ENCODE data around the gene CENPH.

The CENPH gene

DNA sequence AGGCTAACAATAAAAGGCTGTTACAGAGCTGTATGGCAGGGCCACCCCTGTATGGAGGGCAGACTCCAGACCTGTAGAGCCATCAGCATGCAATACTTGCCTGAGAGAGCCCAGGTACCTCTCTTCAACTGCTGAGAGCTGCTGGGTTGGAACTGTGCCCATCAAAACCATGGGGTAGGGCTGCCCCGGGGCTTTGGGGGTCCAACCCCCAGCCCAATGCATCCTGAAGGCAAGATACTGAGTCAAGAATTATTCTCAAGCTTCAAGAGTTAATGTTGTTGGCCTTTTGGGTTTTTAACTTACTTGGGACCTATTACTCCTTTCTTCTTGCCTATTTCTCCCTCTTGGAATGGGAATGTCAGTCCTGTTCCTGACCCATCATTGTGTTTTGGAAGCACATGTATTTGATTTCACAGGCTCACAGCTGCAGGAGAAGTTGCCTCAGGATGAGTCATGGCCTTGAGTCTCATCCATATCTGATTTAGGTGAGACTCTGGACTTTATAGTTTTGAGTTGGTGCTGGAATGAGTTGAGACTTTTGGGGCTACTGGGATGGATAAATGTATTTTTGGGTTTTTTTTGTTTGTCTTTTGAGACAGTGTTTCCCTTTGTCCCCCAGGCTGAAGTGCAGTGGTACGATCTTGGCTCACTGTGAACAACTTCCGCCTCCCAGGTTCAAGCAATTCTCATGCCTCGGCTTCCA is 24.3 kb downstream of the CENPH start:
- no peak overlapping the region for H3K23ac ChIP-seq (ENCODE audit: low read depth, low read length, poor library complexity)
- no peaks in the 10 kb centered on the region for H3K4me1 ChIP-seq (ENCODE audit: control insufficient read depth in 2 of 2, insufficient read depth in 1 of 2, low read depth in 1 of 2, low read length in 2 of 2)
- no CpG with 5 or more reads among the region's 4 CpGs for WGBS, 2 donors (ENCODE audit: extremely low coverage in 2 of 2, insufficient read length in 2 of 2, insufficient replicate concordance in 1 of 2)
- H3K4me2 ChIP-seq (ENCODE audit: insufficient read depth, low read length, poor library complexity, severe bottlenecking): no peak overlapping the region
- no peak overlapping the region for H2BK120ac ChIP-seq (ENCODE audit: low read depth, low read length)
- H3K9ac ChIP-seq (ENCODE audit: low read depth, low read length, poor library complexity): no peak overlapping the region
- no peak for DNase-seq (ENCODE audit: low spot score)
- no peak overlapping the region for H4K8ac ChIP-seq (ENCODE audit: low read depth, low read length)
- peaks cover 15 to 52% of the 10 kb centered on the region in 2 donors for H3K36me3 ChIP-seq (replicated peaks in 1 of 2; ENCODE audit: control insufficient read depth in 2 of 2, insufficient read depth in 2 of 2, low read length in 2 of 2)
- no peak overlapping the region for H2AFZ ChIP-seq (ENCODE audit: low read length)
- no peak overlapping the region for H3K4ac ChIP-seq (ENCODE audit: low read length)
- H3K79me1 ChIP-seq (ENCODE audit: low read depth, low read length): peaks cover 2% of the 10 kb centered on the region
- H2BK12ac ChIP-seq (ENCODE audit: low read length): no peak overlapping the region
- no peak overlapping the region for H3K4me3 ChIP-seq (ENCODE audit: low read length in 2 of 2)
- H3K27me3 ChIP-seq (ENCODE audit: control insufficient read depth in 3 of 3, insufficient read depth in 3 of 3, low read depth in 1 of 3, low read length in 3 of 3): no peaks in the 10 kb centered on the region
- no peaks in the 10 kb centered on the region for H3K9me3 ChIP-seq (replicated peaks in 1 of 2; ENCODE audit: control insufficient read depth in 2 of 2, insufficient read depth in 1 of 2, low read depth in 1 of 2, low read length in 2 of 2)
- no peak overlapping the region for H3K18ac ChIP-seq (ENCODE audit: low read length)
- H4K91ac ChIP-seq (ENCODE audit: low read depth, low read length, poor library complexity): no peak overlapping the region
- H2BK15ac ChIP-seq (ENCODE audit: low read length): no peak overlapping the region
- no peak overlapping the region for H3K27ac ChIP-seq (replicated peaks; ENCODE audit: low read length)
- no peak overlapping the region for H3K14ac ChIP-seq (ENCODE audit: low read length)
- H2AK5ac ChIP-seq (ENCODE audit: low read depth, low read length): no peak overlapping the region
- H2BK5ac ChIP-seq (ENCODE audit: low read length): no peak overlapping the region

DNA sequence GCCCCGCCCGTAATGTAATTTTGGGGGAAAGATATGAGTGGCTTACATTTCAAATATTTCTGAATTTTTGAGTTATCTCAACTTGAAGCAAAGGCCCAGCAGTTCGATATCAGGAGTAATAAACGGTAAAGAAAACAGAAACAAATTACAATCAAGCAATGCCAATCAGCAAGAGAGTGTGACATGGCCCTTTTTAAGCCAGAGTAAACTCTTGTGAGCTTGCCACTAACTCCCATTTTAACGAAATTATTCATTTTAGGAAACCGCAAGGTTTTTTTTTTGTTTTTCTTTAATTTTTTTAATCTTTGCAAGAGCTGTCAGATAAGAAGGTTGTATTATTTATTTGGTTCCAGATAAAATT is 27.7 kb downstream of the CENPH start:
- Histone ChIP-seq H4K8ac (ENCODE audit: low read depth, low read length) (no peak overlapping the region), H3K36me3 (replicated peaks in 1 of 2; ENCODE audit: control insufficient read depth in 2 of 2, insufficient read depth in 2 of 2, low read length in 2 of 2) (peaks cover 5 to 20% of the 10 kb centered on the region in 2 donors), H3K4me1 (ENCODE audit: control insufficient read depth in 2 of 2, insufficient read depth in 1 of 2, low read depth in 1 of 2, low read length in 2 of 2) (no peaks in the 10 kb centered on the region), H3K4me2 (ENCODE audit: insufficient read depth, low read length, poor library complexity, severe bottlenecking) (no peak overlapping the region), H3K27ac (replicated peaks; ENCODE audit: low read length) (no peak overlapping the region), H3K79me1 (ENCODE audit: low read depth, low read length) (peaks cover 2% of the 10 kb centered on the region), H3K4me3 (ENCODE audit: low read length in 2 of 2) (peak overlapping the region in 1 of 2 donors; percentile 96), H2BK5ac (ENCODE audit: low read length) (no peak overlapping the region), H3K27me3 (ENCODE audit: control insufficient read depth in 3 of 3, insufficient read depth in 3 of 3, low read depth in 1 of 3, low read length in 3 of 3) (no peaks in the 10 kb centered on the region), H3K23ac (ENCODE audit: low read depth, low read length, poor library complexity) (no peak overlapping the region), H3K14ac (ENCODE audit: low read length) (no peak overlapping the region), H3K4ac (ENCODE audit: low read length) (no peak overlapping the region), H2BK15ac (ENCODE audit: low read length) (no peak overlapping the region), H2AFZ (ENCODE audit: low read length) (peak overlapping the region; percentile 100), H2BK12ac (ENCODE audit: low read length) (no peak overlapping the region), H2AK5ac (ENCODE audit: low read depth, low read length) (no peak overlapping the region), H3K18ac (ENCODE audit: low read length) (no peak overlapping the region), H4K91ac (ENCODE audit: low read depth, low read length, poor library complexity) (no peak overlapping the region), H3K9ac (ENCODE audit: low read depth, low read length, poor library complexity) (no peak overlapping the region), H2BK120ac (ENCODE audit: low read depth, low read length) (no peak overlapping the region), H3K9me3 (replicated peaks in 1 of 2; ENCODE audit: control insufficient read depth in 2 of 2, insufficient read depth in 1 of 2, low read depth in 1 of 2, low read length in 2 of 2) (peaks cover 0 to 5% of the 10 kb centered on the region in 2 donors)
- WGBS, 2 donors (ENCODE audit: extremely low coverage in 2 of 2, insufficient read length in 2 of 2, insufficient replicate concordance in 1 of 2): no CpG with 5 or more reads among the region's 6 CpGs
- DNase-seq (ENCODE audit: low spot score): peak; percentile 4

DNA sequence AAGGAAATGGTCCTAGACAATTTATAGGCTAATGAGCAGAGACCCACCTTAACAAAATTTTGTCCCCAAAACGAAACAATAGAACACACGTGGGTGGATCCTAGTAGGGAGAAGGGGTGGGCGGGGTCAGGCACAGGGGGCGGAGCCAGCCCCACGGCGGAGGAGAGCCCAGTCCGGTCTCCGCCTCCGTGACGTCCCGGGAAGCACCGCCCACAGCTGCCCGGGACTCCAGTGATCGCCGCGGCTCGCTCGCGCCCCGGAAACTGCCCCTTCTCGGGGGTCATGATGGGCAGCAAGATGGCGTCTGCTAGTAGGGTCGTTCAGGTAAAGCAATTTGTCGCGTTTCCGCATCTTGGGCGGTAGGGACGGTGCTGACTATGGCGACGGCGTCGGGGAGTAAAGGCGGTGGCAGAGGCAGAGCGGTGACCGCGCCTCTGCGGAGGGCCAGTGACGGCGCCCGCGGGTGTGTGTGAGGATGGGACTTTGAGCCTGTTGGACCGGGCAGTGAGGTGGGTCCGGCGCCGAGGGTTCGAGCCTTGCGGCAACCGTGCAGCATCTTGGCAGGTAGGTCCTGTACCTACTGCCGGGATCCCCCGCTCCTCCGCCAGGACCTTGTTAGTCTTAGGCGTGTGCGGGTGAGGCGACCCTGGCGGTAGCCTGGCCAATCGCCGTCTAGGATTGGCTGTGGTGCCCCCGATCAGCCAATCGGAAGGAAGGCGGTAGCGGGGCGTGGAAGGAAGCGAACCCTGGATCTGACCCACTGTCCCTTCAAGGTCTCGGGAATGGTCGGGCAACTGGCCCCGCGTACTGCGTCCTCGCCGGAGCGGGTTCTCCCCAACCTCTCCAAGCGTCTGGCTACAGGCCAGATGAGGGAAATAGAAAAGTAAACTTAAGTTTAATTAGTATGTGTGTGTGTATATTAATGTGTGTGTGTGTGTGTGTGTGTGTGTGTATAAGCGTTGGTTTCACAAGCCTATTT is 28.5 kb downstream of the CENPH start:
- peak overlapping the region; percentile 92 for H3K27ac ChIP-seq (replicated peaks; ENCODE audit: low read length)
- H3K36me3 ChIP-seq (replicated peaks in 1 of 2; ENCODE audit: control insufficient read depth in 2 of 2, insufficient read depth in 2 of 2, low read length in 2 of 2): peaks cover 5 to 18% of the 10 kb centered on the region in 2 donors
- peak overlapping the region; percentile 100 for H3K18ac ChIP-seq (ENCODE audit: low read length)
- no peak overlapping the region for H2BK120ac ChIP-seq (ENCODE audit: low read depth, low read length)
- peak overlapping the region; percentile 100 for H3K23ac ChIP-seq (ENCODE audit: low read depth, low read length, poor library complexity)
- H4K8ac ChIP-seq (ENCODE audit: low read depth, low read length): peak overlapping the region; percentile 100
- H3K4me3 ChIP-seq (ENCODE audit: low read length in 2 of 2): peak overlapping the region; percentile 87 to 96
- H2BK5ac ChIP-seq (ENCODE audit: low read length): peak overlapping the region; percentile 88
- no peak overlapping the region for H2AK5ac ChIP-seq (ENCODE audit: low read depth, low read length)
- H3K4me1 ChIP-seq (ENCODE audit: control insufficient read depth in 2 of 2, insufficient read depth in 1 of 2, low read depth in 1 of 2, low read length in 2 of 2): no peaks in the 10 kb centered on the region
- peak overlapping the region; percentile 100 for H3K14ac ChIP-seq (ENCODE audit: low read length)
- H3K4ac ChIP-seq (ENCODE audit: low read length): no peak overlapping the region
- WGBS, 2 donors (ENCODE audit: extremely low coverage in 2 of 2, insufficient read length in 2 of 2, insufficient replicate concordance in 1 of 2): no CpG with 5 or more reads among the region's 73 CpGs
- peak; percentile 85 for DNase-seq (ENCODE audit: low spot score)
- peaks cover 2% of the 10 kb centered on the region for H3K79me1 ChIP-seq (ENCODE audit: low read depth, low read length)
- peak overlapping the region; percentile 100 for H2AFZ ChIP-seq (ENCODE audit: low read length)
- H3K27me3 ChIP-seq (ENCODE audit: control insufficient read depth in 3 of 3, insufficient read depth in 3 of 3, low read depth in 1 of 3, low read length in 3 of 3): no peaks in the 10 kb centered on the region
- peak overlapping the region; percentile 100 for H3K9ac ChIP-seq (ENCODE audit: low read depth, low read length, poor library complexity)
- peak overlapping the region; percentile 70 for H2BK12ac ChIP-seq (ENCODE audit: low read length)
- H2BK15ac ChIP-seq (ENCODE audit: low read length): peak overlapping the region; percentile 100
- peak overlapping the region; percentile 97 for H4K91ac ChIP-seq (ENCODE audit: low read depth, low read length, poor library complexity)
- peak overlapping the region; percentile 62 for H3K4me2 ChIP-seq (ENCODE audit: insufficient read depth, low read length, poor library complexity, severe bottlenecking)
- peaks cover 0 to 5% of the 10 kb centered on the region in 2 donors for H3K9me3 ChIP-seq (replicated peaks in 1 of 2; ENCODE audit: control insufficient read depth in 2 of 2, insufficient read depth in 1 of 2, low read depth in 1 of 2, low read length in 2 of 2)

DNA sequence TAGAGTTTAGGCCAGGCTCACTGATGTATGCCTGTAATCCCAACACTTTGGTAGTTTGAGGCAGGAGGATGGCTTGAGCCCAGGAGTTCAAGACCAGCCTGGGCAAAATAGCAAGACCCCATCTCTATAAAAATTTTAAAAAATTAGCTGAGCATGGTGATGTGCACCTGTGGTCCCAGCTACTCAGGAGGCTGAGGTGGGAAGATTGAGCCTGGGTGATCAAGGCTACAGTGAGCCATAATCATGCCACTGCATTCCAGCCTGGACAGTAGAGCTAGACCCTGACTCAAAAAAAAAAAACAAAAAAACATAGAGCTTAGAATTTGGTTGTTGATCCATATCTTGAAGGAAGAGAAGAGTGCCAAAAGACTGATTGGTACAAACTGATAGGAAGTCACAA is 30.6 kb downstream of the CENPH start:
- Histone ChIP-seq H3K27me3 (ENCODE audit: control insufficient read depth in 3 of 3, insufficient read depth in 3 of 3, low read depth in 1 of 3, low read length in 3 of 3) (no peaks in the 10 kb centered on the region), H2BK120ac (ENCODE audit: low read depth, low read length) (no peak overlapping the region), H4K8ac (ENCODE audit: low read depth, low read length) (no peak overlapping the region), H3K14ac (ENCODE audit: low read length) (no peak overlapping the region), H4K91ac (ENCODE audit: low read depth, low read length, poor library complexity) (no peak overlapping the region), H3K23ac (ENCODE audit: low read depth, low read length, poor library complexity) (no peak overlapping the region), H3K9me3 (replicated peaks in 1 of 2; ENCODE audit: control insufficient read depth in 2 of 2, insufficient read depth in 1 of 2, low read depth in 1 of 2, low read length in 2 of 2) (peaks cover 0 to 5% of the 10 kb centered on the region in 2 donors), H3K27ac (replicated peaks; ENCODE audit: low read length) (no peak overlapping the region), H2BK5ac (ENCODE audit: low read length) (no peak overlapping the region), H2BK12ac (ENCODE audit: low read length) (no peak overlapping the region), H3K18ac (ENCODE audit: low read length) (no peak overlapping the region), H3K4me3 (ENCODE audit: low read length in 2 of 2) (no peak overlapping the region), H3K4me2 (ENCODE audit: insufficient read depth, low read length, poor library complexity, severe bottlenecking) (no peak overlapping the region), H3K36me3 (replicated peaks in 1 of 2; ENCODE audit: control insufficient read depth in 2 of 2, insufficient read depth in 2 of 2, low read length in 2 of 2) (peaks cover 0 to 9% of the 10 kb centered on the region in 2 donors), H3K9ac (ENCODE audit: low read depth, low read length, poor library complexity) (no peak overlapping the region), H3K4ac (ENCODE audit: low read length) (no peak overlapping the region), H2AFZ (ENCODE audit: low read length) (no peak overlapping the region), H2AK5ac (ENCODE audit: low read depth, low read length) (no peak overlapping the region), H2BK15ac (ENCODE audit: low read length) (no peak overlapping the region), H3K4me1 (ENCODE audit: control insufficient read depth in 2 of 2, insufficient read depth in 1 of 2, low read depth in 1 of 2, low read length in 2 of 2) (no peaks in the 10 kb centered on the region), H3K79me1 (ENCODE audit: low read depth, low read length) (peaks cover 2% of the 10 kb centered on the region)
- DNase-seq (ENCODE audit: low spot score): no peak

Data from neuronal stem cell (in vitro differentiated cells).